ES-I3 (cell line): ENCODE results near the gene CAMTA1.

Experiments
- H3K36me3 ChIP-seq: 2 replicates; pipeline ENCODE4 v1.6.1; 2013; ENCODE audit warnings: mild to moderate bottlenecking, low read length, control low read depth, moderate library complexity; ENCODE audit not compliant: insufficient read depth
- H3K4me1 ChIP-seq: 2 replicates; pipeline ENCODE4 v1.6.1; 2013; ENCODE audit warnings: mild to moderate bottlenecking, control low read depth, low read length; ENCODE audit not compliant: insufficient read depth
- H3K9ac ChIP-seq: 2 replicates; pipeline ENCODE4 v1.6.1; 2013; ENCODE audit warnings: low read depth, mild to moderate bottlenecking, low read length, moderate library complexity
- H3K9me3 ChIP-seq: 2 replicates; pipeline ENCODE4 v1.6.1; 2013; ENCODE audit warnings: mild to moderate bottlenecking, low read length, moderate library complexity; ENCODE audit not compliant: control insufficient read depth, insufficient read depth

Gene CAMTA1

GRCh38 chr1:6770751-6771440, 14.4 kb upstream of the CAMTA1 start:
- H3K9me3 ChIP-seq = no peaks in the 10 kb centered on the region; the same call in 1 of the 2 replicates
- H3K9ac ChIP-seq = peak overlapping the region; percentile 5; the same call in 1 of the 2 replicates
- peaks cover 21% of the 10 kb centered on the region for H3K4me1 ChIP-seq
- no peaks in the 10 kb centered on the region for H3K36me3 ChIP-seq

GRCh38 chr1:6771441-6771769, 13.8 kb upstream of the CAMTA1 start:
- Histone ChIP-seq H3K9ac (no peak overlapping the region), H3K9me3 (no peaks in the 10 kb centered on the region; the same call in 1 of the 2 replicates), H3K4me1 (peaks cover 21% of the 10 kb centered on the region), H3K36me3 (no peaks in the 10 kb centered on the region)

- Histone ChIP-seq H3K9ac (no peak overlapping the region), H3K9me3 (no peaks in the 10 kb centered on the region; the same call in 1 of the 2 replicates), H3K4me1 (peaks cover 21% of the 10 kb centered on the region), H3K36me3 (no peaks in the 10 kb centered on the region)
These were observed 10.9 kb upstream of the CAMTA1 start for GRCh38 chr1:6774381-6774780.

- Histone ChIP-seq H3K9ac (no peak overlapping the region), H3K4me1 (peaks cover 21% of the 10 kb centered on the region), H3K9me3 (no peaks in the 10 kb centered on the region; the same call in 1 of the 2 replicates), H3K36me3 (no peaks in the 10 kb centered on the region)
These were observed 9.8 kb upstream of the CAMTA1 start for GRCh38 chr1:6775261-6776043.

GRCh38 chr1:6776389-6776788, 8.9 kb upstream of the CAMTA1 start:
- Histone ChIP-seq H3K4me1 (peaks cover 12% of the 10 kb centered on the region), H3K9ac (no peak overlapping the region)

GRCh38 chr1:6776895-6777294, 8.4 kb upstream of the CAMTA1 start:
- Histone ChIP-seq H3K9me3 (no peaks in the 10 kb centered on the region; the same call in 1 of the 2 replicates), H3K9ac (no peak overlapping the region), H3K36me3 (no peaks in the 10 kb centered on the region), H3K4me1 (peaks cover 7% of the 10 kb centered on the region)

More at GRCh38 chr1:6776389-6776788, 8.9 kb upstream of the CAMTA1 start:
- Histone ChIP-seq H3K9me3 (no peaks in the 10 kb centered on the region; the same call in 1 of the 2 replicates), H3K36me3 (no peaks in the 10 kb centered on the region)

GRCh38 chr1:6777813-6778212, 7.4 kb upstream of the CAMTA1 start:
- Histone ChIP-seq H3K4me1 (no peaks in the 10 kb centered on the region), H3K9ac (no peak overlapping the region), H3K36me3 (no peaks in the 10 kb centered on the region), H3K9me3 (no peaks in the 10 kb centered on the region; the same call in 1 of the 2 replicates)

- Histone ChIP-seq H3K4me1 (no peaks in the 10 kb centered on the region), H3K9ac (no peak overlapping the region), H3K36me3 (no peaks in the 10 kb centered on the region), H3K9me3 (no peaks in the 10 kb centered on the region; the same call in 1 of the 2 replicates)
These were observed 6.0 kb upstream of the CAMTA1 start for GRCh38 chr1:6779089-6779805.

- H3K9me3 ChIP-seq = no peaks in the 10 kb centered on the region
- no peak overlapping the region for H3K9ac ChIP-seq
- peaks cover 9% of the 10 kb centered on the region; the same call in 1 of the 2 replicates for H3K4me1 ChIP-seq
- H3K36me3 ChIP-seq = no peaks in the 10 kb centered on the region
These were observed 3.1 kb upstream of the CAMTA1 start for GRCh38 chr1:6782151-6782550.

GRCh38 chr1:6783221-6783620, 2.0 kb upstream of the CAMTA1 start:
- peak overlapping the region; percentile 80; the same call in 1 of the 2 replicates for H3K9ac ChIP-seq
- H3K36me3 ChIP-seq = no peaks in the 10 kb centered on the region
- H3K4me1 ChIP-seq = peaks cover 14% of the 10 kb centered on the region; the same call in 1 of the 2 replicates

GRCh38 chr1:6783936-6784559, 1.2 kb upstream of the CAMTA1 start:
- Histone ChIP-seq H3K36me3 (no peaks in the 10 kb centered on the region; the same call in 1 of the 2 replicates), H3K9me3 (no peaks in the 10 kb centered on the region), H3K4me1 (peaks cover 21% of the 10 kb centered on the region; the same call in 1 of the 2 replicates), H3K9ac (peak overlapping the region; percentile 80)

More at GRCh38 chr1:6783221-6783620, 2.0 kb upstream of the CAMTA1 start:
- H3K9me3 ChIP-seq = no peaks in the 10 kb centered on the region

GRCh38 chr1:6784560-6785317, 515 bp upstream of the CAMTA1 start:
- no peaks in the 10 kb centered on the region for H3K9me3 ChIP-seq
- H3K4me1 ChIP-seq = peaks cover 21% of the 10 kb centered on the region; the same call in 1 of the 2 replicates
- H3K9ac ChIP-seq = peak overlapping the region; percentile 80
- H3K36me3 ChIP-seq = no peaks in the 10 kb centered on the region; the same call in 1 of the 2 replicates

GRCh38 chr1:6785728-6786505, 663 bp downstream of the CAMTA1 start:
- Histone ChIP-seq H3K36me3 (no peaks in the 10 kb centered on the region; the same call in 1 of the 2 replicates), H3K9me3 (no peaks in the 10 kb centered on the region), H3K4me1 (peaks cover 21% of the 10 kb centered on the region; the same call in 1 of the 2 replicates), H3K9ac (peak overlapping the region; percentile 75)
